ENCODE data around the gene PIN4.

The PIN4 gene

GRCh38 chrX:72139538-72139937 is 42.0 kb upstream of the PIN4 start:
- Histone ChIP-seq H3K27ac (no peak overlapping the region), H3K79me2 (ENCODE audit: insufficient read depth, low read depth) (no peaks in the 10 kb centered on the region), H3K4me1 (ENCODE audit: low read depth, poor library complexity, severe bottlenecking) (peaks cover 41% of the 10 kb centered on the region), H3K27me3 (ENCODE audit: insufficient read depth, low read depth) (no peaks in the 10 kb centered on the region), H4K20me1 (ENCODE audit: insufficient read depth) (no peaks in the 10 kb centered on the region), H2AFZ (ENCODE audit: low read depth) (no peak overlapping the region), H3K36me3 (ENCODE audit: insufficient read depth) (no peaks in the 10 kb centered on the region), H3K4me3 (IDR thresholded peaks at IDR 0.05; ENCODE audit: insufficient read depth, low read depth, low read length) (no peak overlapping the region), H3K9ac (no peak overlapping the region), H3K4me2 (no peak overlapping the region)
- TF ChIP-seq CTCF (conservative IDR thresholded peaks at IDR 0.05; ENCODE audit: low read depth, low read length) = no peak

GRCh38 chrX:72141372-72142004 is 40.1 kb upstream of the PIN4 start:
- Histone ChIP-seq H3K4me3 (IDR thresholded peaks at IDR 0.05; ENCODE audit: insufficient read depth, low read depth, low read length) (no peak overlapping the region), H3K79me2 (ENCODE audit: insufficient read depth, low read depth) (no peaks in the 10 kb centered on the region), H4K20me1 (ENCODE audit: insufficient read depth) (no peaks in the 10 kb centered on the region), H3K9ac (peak overlapping the region; percentile 25; the same call in 1 of the 2 replicates), H3K36me3 (ENCODE audit: insufficient read depth) (no peaks in the 10 kb centered on the region), H3K4me1 (ENCODE audit: low read depth, poor library complexity, severe bottlenecking) (peaks cover 61% of the 10 kb centered on the region), H3K4me2 (peak overlapping the region; percentile 97), H3K27me3 (ENCODE audit: insufficient read depth, low read depth) (no peaks in the 10 kb centered on the region), H2AFZ (ENCODE audit: low read depth) (peak overlapping the region; percentile 44), H3K27ac (peak overlapping the region; percentile 78)
- no peak for TF ChIP-seq CTCF (conservative IDR thresholded peaks at IDR 0.05; ENCODE audit: low read depth, low read length)

GRCh38 chrX:72142094-72142793 is 39.3 kb upstream of the PIN4 start:
- Histone ChIP-seq H4K20me1 (ENCODE audit: insufficient read depth) (no peaks in the 10 kb centered on the region), H3K4me3 (IDR thresholded peaks at IDR 0.05; ENCODE audit: insufficient read depth, low read depth, low read length) (no peak overlapping the region), H3K27ac (peak overlapping the region; percentile 78), H3K4me2 (peak overlapping the region; percentile 97), H3K36me3 (ENCODE audit: insufficient read depth) (no peaks in the 10 kb centered on the region), H3K4me1 (ENCODE audit: low read depth, poor library complexity, severe bottlenecking) (peaks cover 67% of the 10 kb centered on the region), H3K27me3 (ENCODE audit: insufficient read depth, low read depth) (no peaks in the 10 kb centered on the region), H3K9ac (peak overlapping the region; percentile 25; the same call in 1 of the 2 replicates), H2AFZ (ENCODE audit: low read depth) (no peak overlapping the region), H3K79me2 (ENCODE audit: insufficient read depth, low read depth) (no peaks in the 10 kb centered on the region)
- TF ChIP-seq CTCF (conservative IDR thresholded peaks at IDR 0.05; ENCODE audit: low read depth, low read length) = no peak

- TF ChIP-seq CTCF (conservative IDR thresholded peaks at IDR 0.05; ENCODE audit: low read depth, low read length) = no peak
- Histone ChIP-seq H3K4me2 (peak overlapping the region; percentile 93), H3K27ac (peak overlapping the region; percentile 30; the same call in 1 of the 2 replicates), H3K4me3 (IDR thresholded peaks at IDR 0.05; ENCODE audit: insufficient read depth, low read depth, low read length) (no peak overlapping the region), H3K79me2 (ENCODE audit: insufficient read depth, low read depth) (no peaks in the 10 kb centered on the region), H3K4me1 (ENCODE audit: low read depth, poor library complexity, severe bottlenecking) (peaks cover 67% of the 10 kb centered on the region), H3K9ac (no peak overlapping the region), H4K20me1 (ENCODE audit: insufficient read depth) (no peaks in the 10 kb centered on the region), H3K27me3 (ENCODE audit: insufficient read depth, low read depth) (no peaks in the 10 kb centered on the region), H3K36me3 (ENCODE audit: insufficient read depth) (no peaks in the 10 kb centered on the region), H2AFZ (ENCODE audit: low read depth) (no peak overlapping the region)
Measured at GRCh38 chrX:72142794-72143608, 38.6 kb upstream of the PIN4 start.
